Endodermal cell (in vitro differentiated cells): ENCODE data around the gene HAPSTR1. TPM values are rescaled to one million over a fixed set of nuclear protein-coding genes. Genes with fewer than 3 reads are reported as not detected.

Experiments
- DNase-seq: peaks from one replicate; pipeline ENCODE4 v3.0.0-alpha.2; 2017
- H3K27ac ChIP-seq: 2 replicates; pipeline ENCODE4 v1.5.1; 2013; ENCODE audit warnings: mild to moderate bottlenecking, low read depth, low read length, moderate library complexity
- H3K27me3 ChIP-seq: 2 replicates; pipeline ENCODE4 v1.6.1; 2013; ENCODE audit warnings: mild to moderate bottlenecking, low read length, moderate library complexity; ENCODE audit not compliant: insufficient read depth, control insufficient read depth, poor library complexity, severe bottlenecking
- H3K36me3 ChIP-seq: 2 replicates; pipeline ENCODE4 v1.7.0; 2013; ENCODE audit warnings: mild to moderate bottlenecking, low read length, moderate library complexity; ENCODE audit not compliant: control insufficient read depth, insufficient read depth
- H3K4me1 ChIP-seq: one replicate; pipeline ENCODE4 v1.7.0; 2013; ENCODE audit warnings: low read length; ENCODE audit not compliant: control insufficient read depth, insufficient read depth
- H3K4me3 ChIP-seq: 2 replicates; pipeline ENCODE4 v1.5.1; 2013; ENCODE audit warnings: mild to moderate bottlenecking, low read length, moderate library complexity
- H3K9ac ChIP-seq: 2 replicates; pipeline ENCODE4 v1.6.1; 2013; ENCODE audit warnings: mild to moderate bottlenecking, low read length, moderate library complexity; ENCODE audit not compliant: poor library complexity, severe bottlenecking; ENCODE audit errors: extremely low read depth
- H3K9me3 ChIP-seq: 2 replicates; pipeline ENCODE4 v1.6.1; 2013; ENCODE audit warnings: mild to moderate bottlenecking, low read length, moderate library complexity; ENCODE audit not compliant: control insufficient read depth
- H3K27ac Mint-ChIP-seq: 2 replicates; pipeline ENCODE4 v1.8.0; 2020; ENCODE audit warnings: mixed read lengths
- H3K27me3 Mint-ChIP-seq: 2 replicates; pipeline ENCODE4 v1.8.0; 2021; ENCODE audit warnings: mild to moderate bottlenecking, mixed read lengths; ENCODE audit not compliant: insufficient read depth
- H3K36me3 Mint-ChIP-seq: 2 replicates; pipeline ENCODE4 v1.8.0; 2020; ENCODE audit warnings: low read depth, mixed read lengths
- H3K4me1 Mint-ChIP-seq: 2 replicates; pipeline ENCODE4 v1.8.0; 2020; ENCODE audit warnings: mixed read lengths
- H3K4me3 Mint-ChIP-seq: 2 replicates; pipeline ENCODE4 v1.8.0; 2020; ENCODE audit warnings: mild to moderate bottlenecking, moderate library complexity, mixed read lengths
- H3K9me3 Mint-ChIP-seq: 2 replicates; pipeline ENCODE4 v1.8.0; 2020; ENCODE audit warnings: mild to moderate bottlenecking, mixed read lengths
- WGBS, 2 experiments: methylation state at CpG; one replicate each; pipeline versions ENCODE4 v1.1.5 to v1.1.7; 2013; ENCODE audit warnings: missing lambda C conversion rate in 2 of 2, mixed read lengths in 1 of 2; ENCODE audit not compliant: insufficient coverage in 1 of 2, insufficient read length in 1 of 2; 5-methylcytosine and 5-hydroxymethylcytosine counted together
- total RNA-seq, 2 donors: library from RNA; stranded (reverse); fragmentation: NEBNext Ultra II Directional in 1 of 2; extraction: Animal tissue kit (Norgen Biotek cat#: 25700) in 1 of 2; gene quantifications; 2 replicates in 1 of 2; 3 replicates in 1 of 2; pipeline ENCODE4 v1.2.1, GENCODE V29; 2021
- TF ChIP-seq, protein P1 (sequence below): fragments of 200-600 bp; sonication (generic); conservative IDR thresholded peaks from 2 replicates; pipeline ENCODE4 v1.5.0; 2021; ENCODE audit warnings: antibody characterized with exemption, mild to moderate bottlenecking

HAPSTR1 gene
- total RNA-seq, 2 donors from 2014 or later = 60.9 to 68.5 TPM

DNA sequence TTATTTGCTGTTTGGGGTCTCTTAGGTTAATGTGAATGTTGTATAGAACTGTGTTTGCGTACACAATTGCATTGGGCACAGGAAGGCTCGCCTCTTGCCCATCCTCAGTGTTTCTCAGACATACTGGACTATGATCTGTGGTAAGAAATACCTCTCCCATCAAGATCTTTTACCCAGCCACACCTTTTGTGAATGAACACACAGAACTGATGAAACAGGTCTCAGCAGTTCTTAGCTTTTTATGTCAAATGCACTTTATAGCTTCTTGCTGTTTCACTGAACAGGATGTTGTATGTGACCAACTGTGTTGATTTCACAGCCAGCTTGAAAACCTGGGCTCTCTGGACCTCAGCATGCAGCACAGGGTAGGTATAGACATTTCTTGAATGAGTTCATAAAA is 31.5 kb downstream of the HAPSTR1 start:
- H3K4me3 ChIP-seq = no peak overlapping the region
- H3K9me3 ChIP-seq = no peaks in the 10 kb centered on the region
- no peaks in the 10 kb centered on the region for H3K27me3 ChIP-seq
- H3K27ac Mint-ChIP-seq = no peak overlapping the region
- H3K4me1 Mint-ChIP-seq = peaks cover 18% of the 10 kb centered on the region
- no peak overlapping the region for H3K4me3 Mint-ChIP-seq
- no peaks in the 10 kb centered on the region for H3K9me3 Mint-ChIP-seq
- H3K27ac ChIP-seq = no peak overlapping the region
- peaks cover 5% of the 10 kb centered on the region for H3K4me1 ChIP-seq
- peaks cover 54% of the 10 kb centered on the region for H3K36me3 Mint-ChIP-seq
- no peak for DNase-seq
- no peaks in the 10 kb centered on the region for H3K27me3 Mint-ChIP-seq
- TF ChIP-seq, protein P1, sequence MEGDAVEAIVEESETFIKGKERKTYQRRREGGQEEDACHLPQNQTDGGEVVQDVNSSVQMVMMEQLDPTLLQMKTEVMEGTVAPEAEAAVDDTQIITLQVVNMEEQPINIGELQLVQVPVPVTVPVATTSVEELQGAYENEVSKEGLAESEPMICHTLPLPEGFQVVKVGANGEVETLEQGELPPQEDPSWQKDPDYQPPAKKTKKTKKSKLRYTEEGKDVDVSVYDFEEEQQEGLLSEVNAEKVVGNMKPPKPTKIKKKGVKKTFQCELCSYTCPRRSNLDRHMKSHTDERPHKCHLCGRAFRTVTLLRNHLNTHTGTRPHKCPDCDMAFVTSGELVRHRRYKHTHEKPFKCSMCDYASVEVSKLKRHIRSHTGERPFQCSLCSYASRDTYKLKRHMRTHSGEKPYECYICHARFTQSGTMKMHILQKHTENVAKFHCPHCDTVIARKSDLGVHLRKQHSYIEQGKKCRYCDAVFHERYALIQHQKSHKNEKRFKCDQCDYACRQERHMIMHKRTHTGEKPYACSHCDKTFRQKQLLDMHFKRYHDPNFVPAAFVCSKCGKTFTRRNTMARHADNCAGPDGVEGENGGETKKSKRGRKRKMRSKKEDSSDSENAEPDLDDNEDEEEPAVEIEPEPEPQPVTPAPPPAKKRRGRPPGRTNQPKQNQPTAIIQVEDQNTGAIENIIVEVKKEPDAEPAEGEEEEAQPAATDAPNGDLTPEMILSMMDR = no peak
- no peak overlapping the region for H3K9ac ChIP-seq
- peaks cover 65% of the 10 kb centered on the region for H3K36me3 ChIP-seq
- 58 to 71% methylated on average over 2 of the region's 2 CpGs for WGBS, 2 experiments

DNA sequence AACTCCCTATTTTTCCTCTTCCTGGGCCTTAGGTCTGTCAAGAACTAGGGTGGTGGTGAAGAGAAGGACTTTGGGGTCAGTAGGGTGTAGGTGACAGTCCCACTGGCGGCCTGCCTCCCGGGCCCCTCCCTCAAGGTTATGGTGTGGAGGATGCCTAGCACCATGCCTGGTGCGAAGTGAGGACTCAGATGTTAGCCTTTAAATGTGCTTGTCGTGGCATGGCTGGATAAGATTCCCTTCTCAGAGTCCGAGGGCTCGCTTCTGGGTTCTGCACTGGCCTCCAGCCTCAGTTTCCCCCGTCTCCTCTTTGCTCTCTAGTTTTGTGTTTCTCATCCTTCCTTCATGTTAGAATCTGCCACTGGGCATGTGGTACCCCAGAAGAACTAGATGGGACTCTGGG is 32.0 kb downstream of the HAPSTR1 start:
- Mint-ChIP-seq H3K4me3 (no peak overlapping the region), H3K4me1 (peaks cover 17% of the 10 kb centered on the region), H3K27ac (peak overlapping the region; percentile 52), H3K27me3 (no peaks in the 10 kb centered on the region), H3K9me3 (no peaks in the 10 kb centered on the region), H3K36me3 (peaks cover 52% of the 10 kb centered on the region)
- H3K36me3 ChIP-seq = peaks cover 61% of the 10 kb centered on the region
- H3K4me3 ChIP-seq = no peak overlapping the region
- H3K9me3 ChIP-seq = no peaks in the 10 kb centered on the region
- H3K27ac ChIP-seq = no peak overlapping the region
- no peak for DNase-seq
- 95 to 99% methylated on average over 5 to 7 of the region's 7 CpGs for WGBS, 2 experiments
- peaks cover 5% of the 10 kb centered on the region for H3K4me1 ChIP-seq
- TF ChIP-seq, protein P1 = no peak
- no peak overlapping the region for H3K9ac ChIP-seq
- no peaks in the 10 kb centered on the region for H3K27me3 ChIP-seq

DNA sequence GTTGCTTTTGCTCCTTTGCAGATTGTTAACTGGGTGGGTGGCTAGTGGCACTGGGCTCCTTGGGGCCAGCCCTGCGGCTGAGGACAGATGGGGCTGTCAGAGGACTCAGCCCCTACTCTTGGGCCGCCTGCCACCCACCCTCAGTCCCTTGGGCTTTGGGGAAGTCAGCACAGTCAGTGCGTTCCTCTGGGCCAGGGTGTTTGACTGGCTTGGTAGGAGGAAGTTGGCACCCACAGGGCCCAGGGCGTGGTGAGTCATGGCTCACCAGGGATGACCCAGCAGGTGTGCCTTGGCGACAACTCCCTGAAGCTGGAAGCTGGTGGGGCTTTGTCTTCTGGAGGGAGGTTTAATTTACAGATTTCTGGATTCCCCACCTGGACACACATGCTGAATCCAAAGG is 32.4 kb downstream of the HAPSTR1 start:
- Histone ChIP-seq H3K27me3 (no peaks in the 10 kb centered on the region), H3K9me3 (no peaks in the 10 kb centered on the region), H3K4me3 (no peak overlapping the region), H3K27ac (no peak overlapping the region), H3K4me1 (peaks cover 5% of the 10 kb centered on the region), H3K9ac (no peak overlapping the region), H3K36me3 (peaks cover 57% of the 10 kb centered on the region)
- Mint-ChIP-seq H3K9me3 (no peaks in the 10 kb centered on the region), H3K4me1 (peaks cover 17% of the 10 kb centered on the region), H3K36me3 (peaks cover 47% of the 10 kb centered on the region), H3K27ac (no peak overlapping the region), H3K27me3 (no peaks in the 10 kb centered on the region), H3K4me3 (no peak overlapping the region)
- no peak for DNase-seq
- TF ChIP-seq, protein P1 = no peak
- WGBS, 2 experiments = 91 to 100% methylated on average over 1 to 5 of the region's 5 CpGs
